ENCODE data around the gene GALNT10.
A peak's percentile ranks its signal among the peaks of the same experiment; 100 is the strongest.

Gene GALNT10

GRCh38 chr5:154370119-154370518, 179.6 kb downstream of the GALNT10 start:
- Mint-ChIP-seq H3K4me1 (peaks cover 45% of the 10 kb centered on the region), H3K36me3 (ENCODE audit: low read depth) (no peaks in the 10 kb centered on the region), H3K4me3 (no peak overlapping the region), H3K9me3 (no peaks in the 10 kb centered on the region), H3K27me3 (ENCODE audit: low read depth) (peaks cover 7% of the 10 kb centered on the region), H3K27ac (peak overlapping the region; percentile 1 to 61 (median 55))
- TF ChIP-seq CTCF (IDR thresholded peaks at IDR 0.05; ENCODE audit: unreplicated experiment in 3 of 3) = no peak

GRCh38 chr5:154370813-154371212, 180.3 kb downstream of the GALNT10 start:
- peaks cover 38% of the 10 kb centered on the region for H3K4me1 Mint-ChIP-seq
- no peaks in the 10 kb centered on the region for H3K9me3 Mint-ChIP-seq
- H3K36me3 Mint-ChIP-seq (ENCODE audit: low read depth) = no peaks in the 10 kb centered on the region
- no peak for TF ChIP-seq CTCF (IDR thresholded peaks at IDR 0.05; ENCODE audit: unreplicated experiment in 3 of 3)
- H3K27ac Mint-ChIP-seq = peak overlapping the region in 2 of 3 experiments; percentile 38 to 63
- H3K4me3 Mint-ChIP-seq = no peak overlapping the region
- H3K27me3 Mint-ChIP-seq (ENCODE audit: low read depth) = peaks cover 7% of the 10 kb centered on the region

GRCh38 chr5:154371687-154372086, 181.2 kb downstream of the GALNT10 start:
- no peak for TF ChIP-seq CTCF (IDR thresholded peaks at IDR 0.05; ENCODE audit: unreplicated experiment in 3 of 3)
- Mint-ChIP-seq H3K4me3 (no peak overlapping the region), H3K27ac (peak overlapping the region in 2 of 3 experiments; percentile 62 to 63), H3K36me3 (ENCODE audit: low read depth) (no peaks in the 10 kb centered on the region), H3K27me3 (ENCODE audit: low read depth) (peaks cover 7% of the 10 kb centered on the region), H3K4me1 (peaks cover 36% of the 10 kb centered on the region), H3K9me3 (no peaks in the 10 kb centered on the region)

- TF ChIP-seq CTCF (IDR thresholded peaks at IDR 0.05; ENCODE audit: unreplicated experiment in 3 of 3) = no peak
- H3K27ac Mint-ChIP-seq = no peak overlapping the region
- H3K4me1 Mint-ChIP-seq = peaks cover 36% of the 10 kb centered on the region
- H3K4me3 Mint-ChIP-seq = no peak overlapping the region
- peaks cover 7% of the 10 kb centered on the region for H3K27me3 Mint-ChIP-seq (ENCODE audit: low read depth)
- peaks cover 5% of the 10 kb centered on the region for H3K36me3 Mint-ChIP-seq (ENCODE audit: low read depth)
- no peaks in the 10 kb centered on the region for H3K9me3 Mint-ChIP-seq
Observed at GRCh38 chr5:154372661-154373060, 182.1 kb downstream of the GALNT10 start.

GRCh38 chr5:154373326-154373725, 182.8 kb downstream of the GALNT10 start:
- no peak overlapping the region for H3K27ac Mint-ChIP-seq
- TF ChIP-seq CTCF (IDR thresholded peaks at IDR 0.05; ENCODE audit: unreplicated experiment in 3 of 3) = no peak
- H3K27me3 Mint-ChIP-seq (ENCODE audit: low read depth) = peaks cover 7% of the 10 kb centered on the region
- no peaks in the 10 kb centered on the region for H3K9me3 Mint-ChIP-seq
- H3K4me3 Mint-ChIP-seq = no peak overlapping the region
- peaks cover 31% of the 10 kb centered on the region for H3K4me1 Mint-ChIP-seq
- H3K36me3 Mint-ChIP-seq (ENCODE audit: low read depth) = peaks cover 9% of the 10 kb centered on the region

- H3K4me1 Mint-ChIP-seq = peaks cover 27% of the 10 kb centered on the region
- no peaks in the 10 kb centered on the region for H3K9me3 Mint-ChIP-seq
- H3K27me3 Mint-ChIP-seq (ENCODE audit: low read depth) = peaks cover 7% of the 10 kb centered on the region
- no peak overlapping the region for H3K4me3 Mint-ChIP-seq
- no peak for TF ChIP-seq CTCF (IDR thresholded peaks at IDR 0.05; ENCODE audit: unreplicated experiment in 3 of 3)
- peaks cover 9% of the 10 kb centered on the region for H3K36me3 Mint-ChIP-seq (ENCODE audit: low read depth)
- no peak overlapping the region for H3K27ac Mint-ChIP-seq
Observed at GRCh38 chr5:154373729-154374179, 183.2 kb downstream of the GALNT10 start.
